CD8-positive, alpha-beta memory T cell (primary cell): ENCODE measurements around the gene PNCK. TPM values are rescaled to one million over a fixed set of nuclear protein-coding genes. Genes with fewer than 3 reads are reported as not detected.

Experiments used
- CTCF ChIA-PET: fragments of 350-600 bp; sonication (Branson Sonifier 250); formaldehyde crosslinking; loops from one replicate; lab custom pipeline; 2021; ENCODE audit warnings: antibody characterized with exemption; lab: Charles Lee
- POLR2A ChIA-PET: fragments of 350-600 bp; sonication (Branson Sonifier 250); formaldehyde crosslinking; loops from one replicate; lab custom pipeline; 2021; ENCODE audit warnings: antibody characterized with exemption; lab: Charles Lee
- DNase-seq, 5 donors: peaks; one replicate each; pipeline versions ENCODE4 v3.0.0 to v3.0.0-alpha.2; 2020 to 2022; ENCODE audit warnings: mixed read lengths in 1 of 5
- H3K27ac ChIP-seq: one replicate; pipeline ENCODE4 v1.7.0; 2013; ENCODE audit warnings: low read depth, mild to moderate bottlenecking, low read length, moderate library complexity
- H3K27me3 ChIP-seq: 2 replicates; pipeline ENCODE4 v1.7.0; 2013; ENCODE audit warnings: low read length, mild to moderate bottlenecking; ENCODE audit not compliant: insufficient read depth, poor library complexity, severe bottlenecking
- H3K36me3 ChIP-seq: 2 replicates; pipeline ENCODE4 v1.7.0; 2013; ENCODE audit warnings: mild to moderate bottlenecking, low read length, moderate library complexity; ENCODE audit not compliant: insufficient read depth
- H3K4me1 ChIP-seq: 2 replicates; pipeline ENCODE4 v1.7.0; 2013; ENCODE audit warnings: mild to moderate bottlenecking, low read length, moderate library complexity; ENCODE audit not compliant: insufficient read depth
- H3K4me3 ChIP-seq: 2 replicates; pipeline ENCODE4 v1.7.0; 2013; ENCODE audit warnings: mild to moderate bottlenecking, low read length
- H3K9me3 ChIP-seq: 2 replicates; pipeline ENCODE4 v1.7.0; 2013; ENCODE audit warnings: mild to moderate bottlenecking, low read length
- H3K27ac Mint-ChIP-seq, 8 donors: one replicate each; pipeline ENCODE4 v1.8.0; 2020 to 2021; ENCODE audit warnings: mixed read lengths in 8 of 8, mild to moderate bottlenecking in 6 of 8, inconsistent platforms in 3 of 8, moderate library complexity in 3 of 8
- H3K27me3 Mint-ChIP-seq, 2 donors: one replicate each; pipeline ENCODE4 v1.8.0; 2020 to 2021; ENCODE audit warnings: mixed read lengths in 2 of 2, mild to moderate bottlenecking in 1 of 2, moderate library complexity in 1 of 2
- H3K36me3 Mint-ChIP-seq, 3 donors: one replicate each; pipeline ENCODE4 v1.8.0; 2020 to 2021; ENCODE audit warnings: mixed read lengths in 3 of 3, inconsistent platforms in 1 of 3, mild to moderate bottlenecking in 1 of 3
- H3K4me1 Mint-ChIP-seq, 3 donors: one replicate each; pipeline ENCODE4 v1.8.0; 2020 to 2021; ENCODE audit warnings: mixed read lengths in 3 of 3, inconsistent platforms in 1 of 3, mild to moderate bottlenecking in 1 of 3
- H3K4me3 Mint-ChIP-seq, 7 donors: one replicate each; pipeline ENCODE4 v1.8.0; 2020 to 2021; ENCODE audit warnings: mixed read lengths in 7 of 7, mild to moderate bottlenecking in 6 of 7, moderate library complexity in 4 of 7, inconsistent platforms in 2 of 7
- H3K9me3 Mint-ChIP-seq, 5 donors: one replicate each; pipeline ENCODE4 v1.8.0; 2020 to 2022; ENCODE audit warnings: mixed read lengths in 5 of 5, mild to moderate bottlenecking in 3 of 5, moderate library complexity in 2 of 5, inconsistent platforms in 1 of 5
- polyA plus RNA-seq: library from polyadenylated mRNA; unstranded; fragments of 300-500 nt; fragmentation: Illumina TruSeq; gene quantifications from one replicate; pipeline ENCODE4 v1.2.3, GENCODE V29; 2021
- total RNA-seq, 2 experiments: library from RNA; stranded (reverse); gene quantifications; one replicate each; pipeline ENCODE4 v1.2.3, GENCODE V29; 2021

PNCK gene
- total and polyA plus RNA-seq, 3 experiments from 2014 or later, result not detected

DNA sequence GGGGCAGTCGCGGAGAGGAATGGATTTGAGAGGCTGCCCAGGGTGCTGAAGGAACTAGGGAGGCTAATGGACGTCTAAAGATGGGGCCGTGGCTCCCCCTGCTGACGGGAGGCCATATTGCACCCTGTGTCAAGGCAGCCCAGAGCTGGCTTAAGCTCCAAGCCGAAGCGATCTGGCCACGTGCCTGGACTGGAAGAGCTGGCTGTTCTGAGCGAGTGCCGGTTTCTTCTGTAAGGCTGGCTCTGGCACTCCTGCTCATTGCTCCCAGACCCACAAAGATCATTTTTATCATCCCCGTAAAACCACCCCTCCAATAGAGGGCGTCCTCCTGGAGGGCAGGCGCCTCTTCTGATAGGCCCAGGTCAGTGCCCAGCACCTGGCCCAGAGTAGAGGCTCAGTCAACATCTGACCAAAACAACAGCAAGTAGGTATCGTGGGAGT, 5.6 kb downstream of the PNCK start:
- Histone ChIP-seq H3K9me3 (no peaks in the 10 kb centered on the region), H3K27ac (no peak overlapping the region), H3K4me3 (no peak overlapping the region), H3K27me3 (no peaks in the 10 kb centered on the region), H3K4me1 (no peaks in the 10 kb centered on the region), H3K36me3 (no peaks in the 10 kb centered on the region)
- H3K4me1 Mint-ChIP-seq, result peaks cover 7 to 9% (median 8%) of the 10 kb centered on the region in 3 donors
- CTCF ChIA-PET, result interaction anchor here (0.9 to 6.2 kb wide), 16 partner anchors 11 to 726 kb away, joined by 3 to 59 read pairs (median 4); no protein-coding TSS in a partner anchor
- POLR2A ChIA-PET, result no interaction called here
- peak; percentile 58 to 77 (median 64) for DNase-seq
- no peaks in the 10 kb centered on the region for H3K36me3 Mint-ChIP-seq
- H3K27me3 Mint-ChIP-seq, result peaks cover 7 to 13% of the 10 kb centered on the region in 2 donors
- peak overlapping the region in 3 of 8 donors; percentile 29 to 52 (median 29) for H3K27ac Mint-ChIP-seq
- H3K4me3 Mint-ChIP-seq, result peak overlapping the region in 6 of 7 donors; percentile 52 to 79 (median 69)
- no peaks in the 10 kb centered on the region for H3K9me3 Mint-ChIP-seq

DNA sequence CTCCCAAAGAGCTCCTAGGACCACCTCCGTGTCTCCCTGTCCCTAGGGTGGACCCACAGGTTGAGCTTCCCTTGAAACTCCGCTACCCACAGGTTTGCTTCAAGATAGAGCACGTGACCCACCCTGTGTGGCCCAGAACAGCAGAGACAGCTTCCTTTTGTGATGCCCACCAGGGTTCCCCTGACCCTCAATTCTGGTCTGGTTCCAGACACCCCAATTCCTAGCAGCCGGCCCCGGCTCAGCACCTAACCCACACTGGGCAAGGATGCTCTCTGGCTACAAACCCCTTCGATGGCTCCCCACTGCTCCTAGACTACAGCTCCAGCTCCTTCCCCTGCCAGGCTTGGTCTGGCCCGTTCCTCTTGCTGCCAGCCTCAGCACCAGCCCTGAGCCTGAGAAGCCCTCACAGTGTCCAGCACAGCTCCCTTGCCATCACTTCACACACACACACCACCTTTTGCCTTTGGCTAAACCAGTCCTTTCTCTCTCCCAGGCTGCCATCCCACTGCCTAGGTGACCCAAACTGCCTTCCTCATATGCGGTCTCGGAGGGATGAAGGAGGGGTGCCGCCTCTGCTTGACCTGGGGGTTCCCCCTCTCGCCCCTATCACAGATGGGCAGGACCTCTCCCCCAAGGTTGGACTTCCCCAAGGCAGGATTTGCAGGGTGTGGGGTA, 6.2 kb downstream of the PNCK start:
- DNase-seq, result no peak
- Histone ChIP-seq H3K4me3 (no peak overlapping the region), H3K36me3 (no peaks in the 10 kb centered on the region), H3K9me3 (no peaks in the 10 kb centered on the region), H3K4me1 (no peaks in the 10 kb centered on the region), H3K27me3 (no peaks in the 10 kb centered on the region), H3K27ac (no peak overlapping the region)
- H3K9me3 Mint-ChIP-seq, result no peaks in the 10 kb centered on the region
- H3K4me1 Mint-ChIP-seq, result peaks cover 7 to 8% (median 8%) of the 10 kb centered on the region in 3 donors
- H3K27ac Mint-ChIP-seq, result peak overlapping the region in 1 of 8 donors; percentile 29
- CTCF ChIA-PET, result interaction anchor here (0.7 to 6.2 kb wide), 14 partner anchors 10 to 726 kb away, joined by 3 to 59 read pairs (median 4); no protein-coding TSS in a partner anchor
- peaks cover 7 to 13% of the 10 kb centered on the region in 2 donors for H3K27me3 Mint-ChIP-seq
- H3K36me3 Mint-ChIP-seq, result no peaks in the 10 kb centered on the region
- POLR2A ChIA-PET, result no interaction called here
- peak overlapping the region in 6 of 7 donors; percentile 52 to 79 (median 69) for H3K4me3 Mint-ChIP-seq

DNA sequence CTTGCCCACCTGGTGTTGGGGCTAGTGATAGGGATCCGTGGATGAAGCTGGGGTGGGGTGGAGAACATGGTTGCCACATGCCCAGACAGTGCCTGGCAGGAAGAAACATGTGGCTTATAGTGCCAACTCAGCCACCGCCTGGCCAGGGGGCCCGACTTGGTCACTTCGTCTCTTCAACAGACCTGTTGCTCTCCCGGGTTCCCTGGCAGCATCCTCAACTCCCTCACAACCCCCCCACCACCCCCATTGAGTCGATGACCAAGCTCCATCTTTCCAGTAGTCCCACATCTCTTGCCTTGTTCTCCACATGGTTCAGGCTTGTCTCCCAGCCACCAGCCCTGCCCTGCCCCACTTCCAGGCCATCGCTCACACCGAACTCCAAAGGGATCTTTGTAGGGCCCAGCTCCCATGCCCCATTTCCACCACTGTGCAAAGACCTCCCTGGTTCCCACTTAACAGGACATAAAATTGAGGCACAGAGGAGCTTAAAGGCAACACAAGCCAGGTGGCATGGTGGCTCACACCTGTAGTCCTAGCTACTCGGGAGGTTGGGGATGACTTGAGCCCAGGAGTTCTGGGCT, 7.8 kb downstream of the PNCK start:
- ChIA-PET CTCF (interaction anchor here (1.1 to 6.2 kb wide), 6 partner anchors 20 to 724 kb away, joined by 3 to 59 read pairs (median 9); no protein-coding TSS in a partner anchor), POLR2A (no interaction called here)
- H3K36me3 Mint-ChIP-seq, result no peaks in the 10 kb centered on the region
- DNase-seq, result no peak
- no peak overlapping the region for H3K27ac ChIP-seq
- no peaks in the 10 kb centered on the region for H3K27me3 ChIP-seq
- H3K27me3 Mint-ChIP-seq, result peaks cover 13 to 16% of the 10 kb centered on the region in 2 donors
- no peak overlapping the region for H3K4me3 ChIP-seq
- no peak overlapping the region for H3K4me3 Mint-ChIP-seq
- no peaks in the 10 kb centered on the region for H3K9me3 Mint-ChIP-seq
- H3K36me3 ChIP-seq, result no peaks in the 10 kb centered on the region
- peak overlapping the region in 1 of 8 donors; percentile 84 for H3K27ac Mint-ChIP-seq
- H3K4me1 Mint-ChIP-seq, result peaks cover 8 to 14% (median 11%) of the 10 kb centered on the region in 3 donors
- H3K9me3 ChIP-seq, result no peaks in the 10 kb centered on the region
- no peaks in the 10 kb centered on the region for H3K4me1 ChIP-seq

DNA sequence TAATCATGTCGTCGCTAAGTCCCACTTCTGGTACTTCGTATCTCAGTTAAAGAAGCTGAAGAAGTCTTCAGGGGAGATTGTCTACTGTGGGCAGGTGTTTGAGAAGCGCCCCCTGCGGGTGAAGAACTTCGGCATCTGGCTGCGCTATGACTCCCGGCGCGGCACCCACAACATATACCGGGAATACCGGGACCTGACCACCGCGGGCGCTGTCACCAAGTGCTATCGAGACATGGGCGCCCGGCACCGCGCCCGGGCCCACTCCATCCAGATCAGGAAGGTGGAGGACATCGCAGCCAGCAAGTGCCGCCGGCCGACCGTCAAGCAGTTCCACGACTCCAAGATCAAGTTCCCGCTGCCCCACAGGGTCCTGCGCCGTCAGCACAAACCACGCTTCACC, 11.3 kb downstream of the PNCK start:
- Histone ChIP-seq H3K4me3 (no peak overlapping the region), H3K4me1 (no peaks in the 10 kb centered on the region), H3K27ac (no peak overlapping the region), H3K27me3 (no peaks in the 10 kb centered on the region), H3K36me3 (no peaks in the 10 kb centered on the region), H3K9me3 (no peaks in the 10 kb centered on the region)
- Mint-ChIP-seq H3K4me1 (peaks cover 0 to 6% (median 4%) of the 10 kb centered on the region in 3 donors), H3K27me3 (peaks cover 12 to 25% of the 10 kb centered on the region in 2 donors), H3K4me3 (peak overlapping the region; percentile 30 to 70 (median 63)), H3K9me3 (no peaks in the 10 kb centered on the region), H3K36me3 (no peaks in the 10 kb centered on the region), H3K27ac (peak overlapping the region in 1 of 8 donors; percentile 9)
- DNase-seq, result peak; percentile 35 to 68 (median 44)
- ChIA-PET CTCF (interaction anchor here (0.7 to 4.0 kb wide), 14 partner anchors 9 to 721 kb away, joined by 3 to 19 read pairs (median 4); no protein-coding TSS in a partner anchor), POLR2A (no interaction called here)

DNA sequence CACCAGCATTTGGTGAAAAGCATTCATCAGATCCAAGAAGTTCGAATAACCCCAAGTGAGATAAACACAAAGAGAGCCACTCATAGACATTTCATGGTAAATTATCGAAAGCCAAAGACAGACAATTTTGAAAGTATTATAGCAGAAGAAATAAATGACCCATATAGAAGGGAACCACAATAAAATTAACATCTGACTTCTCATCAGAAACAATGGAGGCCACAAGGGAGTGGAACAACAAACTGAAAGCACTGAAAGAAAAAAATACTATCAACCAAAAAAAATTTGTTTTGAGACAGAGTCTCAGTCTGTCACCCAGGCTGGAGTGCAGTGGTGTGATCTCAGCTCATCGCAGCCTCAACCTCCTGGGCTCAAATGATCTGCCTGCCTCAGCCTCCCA, 14.3 kb downstream of the PNCK start:
- no peak overlapping the region for H3K27ac Mint-ChIP-seq
- no peaks in the 10 kb centered on the region for H3K9me3 ChIP-seq
- H3K27me3 ChIP-seq, result no peaks in the 10 kb centered on the region
- H3K4me1 Mint-ChIP-seq, result peaks cover 0 to 6% (median 4%) of the 10 kb centered on the region in 3 donors
- H3K36me3 Mint-ChIP-seq, result no peaks in the 10 kb centered on the region
- DNase-seq, result no peak
- peaks cover 0 to 2% (median 0%) of the 10 kb centered on the region in 5 donors for H3K9me3 Mint-ChIP-seq
- no peak overlapping the region for H3K4me3 Mint-ChIP-seq
- no peak overlapping the region for H3K4me3 ChIP-seq
- H3K36me3 ChIP-seq, result no peaks in the 10 kb centered on the region
- H3K27me3 Mint-ChIP-seq, result peaks cover 16 to 27% of the 10 kb centered on the region in 2 donors
- POLR2A ChIA-PET, result no interaction called here
- H3K4me1 ChIP-seq, result no peaks in the 10 kb centered on the region
- CTCF ChIA-PET, result interaction anchor here (1.0 to 3.9 kb wide), 2 partner anchors 9 to 11 kb away, joined by 3 to 24 read pairs; no protein-coding TSS in a partner anchor
- no peak overlapping the region for H3K27ac ChIP-seq

DNA sequence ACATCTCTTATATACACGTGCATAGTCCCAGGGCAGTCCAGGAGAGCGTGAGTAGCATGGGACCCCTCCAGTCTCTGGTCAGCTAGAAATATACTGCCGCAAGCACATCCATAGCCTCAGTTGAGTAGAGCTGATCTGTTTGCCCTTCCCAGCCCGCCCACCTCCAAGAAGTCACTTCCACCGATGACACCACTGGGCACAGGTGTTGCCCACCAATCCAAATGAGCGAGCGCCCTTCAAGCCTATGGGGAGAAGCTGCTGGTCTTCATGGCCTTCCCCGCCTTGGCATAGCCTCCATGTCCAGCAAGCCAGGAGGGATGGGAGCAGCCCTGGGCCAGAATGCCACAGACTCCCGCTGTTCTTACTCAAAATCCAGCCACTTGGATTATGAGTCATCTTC, 16.5 kb downstream of the PNCK start:
- POLR2A ChIA-PET, result no interaction called here
- Histone ChIP-seq H3K27ac (no peak overlapping the region), H3K9me3 (no peaks in the 10 kb centered on the region), H3K36me3 (no peaks in the 10 kb centered on the region), H3K27me3 (no peaks in the 10 kb centered on the region), H3K4me1 (no peaks in the 10 kb centered on the region), H3K4me3 (no peak overlapping the region)
- H3K27ac Mint-ChIP-seq, result no peak overlapping the region
- peaks cover 0 to 4% (median 2%) of the 10 kb centered on the region in 3 donors for H3K4me1 Mint-ChIP-seq
- H3K4me3 Mint-ChIP-seq, result no peak overlapping the region
- peaks cover 0 to 2% (median 0%) of the 10 kb centered on the region in 5 donors for H3K9me3 Mint-ChIP-seq
- no peak for DNase-seq
- H3K36me3 Mint-ChIP-seq, result no peaks in the 10 kb centered on the region
- peaks cover 16 to 22% of the 10 kb centered on the region in 2 donors for H3K27me3 Mint-ChIP-seq
- CTCF ChIA-PET, result interaction anchor here (1.0 to 3.9 kb wide), 3 partner anchors 11 to 698 kb away, joined by 3 to 24 read pairs (median 3); no protein-coding TSS in a partner anchor

DNA sequence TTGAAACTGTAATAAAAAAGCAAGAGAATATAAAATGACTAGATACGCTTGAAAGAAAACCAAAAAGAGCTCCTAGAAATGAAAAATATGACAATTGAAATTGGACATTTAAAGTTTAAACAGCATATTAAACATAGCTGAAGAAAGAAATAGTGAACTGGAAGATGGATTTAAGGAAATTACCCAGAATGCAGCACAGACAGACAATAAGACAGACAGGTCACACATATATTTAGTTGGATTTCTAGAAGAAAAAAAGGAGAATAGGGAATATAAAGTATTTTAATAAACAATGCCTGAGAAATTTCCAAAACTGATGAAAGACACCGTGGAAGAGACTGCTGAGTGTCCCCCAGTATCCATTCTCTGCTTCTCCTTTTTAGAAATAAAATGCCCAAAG, 20.1 kb downstream of the PNCK start:
- POLR2A ChIA-PET, result no interaction called here
- no peak overlapping the region for H3K4me3 Mint-ChIP-seq

More for the DNA sequence above, 20.1 kb downstream of the PNCK start:
- DNase-seq, result no peak
- Mint-ChIP-seq H3K36me3 (no peaks in the 10 kb centered on the region), H3K9me3 (peaks cover 0 to 2% (median 0%) of the 10 kb centered on the region in 5 donors), H3K4me1 (no peaks in the 10 kb centered on the region), H3K27me3 (peaks cover 6 to 8% of the 10 kb centered on the region in 2 donors), H3K27ac (no peak overlapping the region)
- no peak overlapping the region for H3K27ac ChIP-seq
- no peaks in the 10 kb centered on the region for H3K9me3 ChIP-seq
- no peaks in the 10 kb centered on the region for H3K27me3 ChIP-seq
- CTCF ChIA-PET, result interaction anchor here (1.2 to 2.1 kb wide), 3 partner anchors 9 to 114 kb away, joined by 4 to 6 read pairs (median 6); no protein-coding TSS in a partner anchor
- no peak overlapping the region for H3K4me3 ChIP-seq
- no peaks in the 10 kb centered on the region for H3K4me1 ChIP-seq
- no peaks in the 10 kb centered on the region for H3K36me3 ChIP-seq
